H9 (cell line): ENCODE data around the gene HIGD1B. TPM values are rescaled to one million over a fixed set of nuclear protein-coding genes. Genes with fewer than 3 reads are reported as not detected.

Source experiments
- DNase-seq: peaks from one replicate; pipeline ENCODE4 v3.0.0-alpha.2; 2017
- H2AFZ ChIP-seq: one replicate; pipeline ENCODE4 v1.6.1; 2013; ENCODE audit warnings: mild to moderate bottlenecking, low read length, control low read depth, moderate library complexity
- H2AK5ac ChIP-seq: 2 replicates; pipeline ENCODE4 v1.6.1; 2013; ENCODE audit warnings: low read length, control low read depth, mixed read lengths; ENCODE audit not compliant: insufficient read length
- H2BK120ac ChIP-seq: one replicate; pipeline ENCODE4 v1.6.1; 2013; ENCODE audit warnings: low read depth, mild to moderate bottlenecking, low read length, control low read depth, inconsistent platforms; ENCODE audit not compliant: poor library complexity, severe bottlenecking
- H2BK12ac ChIP-seq: 2 replicates; pipeline ENCODE4 v1.6.1; 2013; ENCODE audit warnings: low read length, control low read depth, mixed read lengths, low read depth; ENCODE audit not compliant: insufficient read length
- H2BK15ac ChIP-seq: 2 replicates; pipeline ENCODE4 v1.6.1; 2013; ENCODE audit warnings: low read depth, low read length, control low read depth
- H2BK20ac ChIP-seq: one replicate; pipeline ENCODE4 v1.6.1; 2013; ENCODE audit warnings: low read depth, mild to moderate bottlenecking, low read length, control low read depth, inconsistent platforms; ENCODE audit not compliant: poor library complexity, severe bottlenecking
- H2BK5ac ChIP-seq: 2 replicates; pipeline ENCODE4 v1.6.1; 2013; ENCODE audit warnings: low read length, control low read depth, mixed read lengths; ENCODE audit not compliant: insufficient read length
- H3K14ac ChIP-seq: 2 replicates; pipeline ENCODE4 v1.6.1; 2013; ENCODE audit warnings: low read length, control low read depth; ENCODE audit not compliant: insufficient read depth
- H3K18ac ChIP-seq: 2 replicates; pipeline ENCODE4 v1.6.1; 2013; ENCODE audit warnings: low read depth, mild to moderate bottlenecking, mixed read lengths, low read length, control low read depth; ENCODE audit not compliant: insufficient read length
- H3K23ac ChIP-seq: 2 replicates; pipeline ENCODE4 v1.6.1; 2013; ENCODE audit warnings: low read length, control low read depth, mixed read lengths, low read depth; ENCODE audit not compliant: insufficient read length
- H3K23me2 ChIP-seq: 2 replicates; pipeline ENCODE4 v1.6.1; 2013; ENCODE audit warnings: low read depth, mild to moderate bottlenecking, mixed read lengths, low read length, control low read depth; ENCODE audit not compliant: insufficient read length, poor library complexity, severe bottlenecking
- H3K27ac ChIP-seq: 2 replicates; pipeline ENCODE4 v1.5.1; 2013; ENCODE audit warnings: low read length, control low read depth, mixed read lengths, low read depth; ENCODE audit not compliant: insufficient read length
- H3K27me3 ChIP-seq: 2 replicates; pipeline ENCODE4 v1.6.1; 2013; ENCODE audit warnings: low read length, control low read depth, inconsistent platforms; ENCODE audit not compliant: insufficient read depth
- H3K4ac ChIP-seq: 2 replicates; pipeline ENCODE4 v1.6.1; 2013; ENCODE audit warnings: low read depth, mild to moderate bottlenecking, control low read depth, inconsistent platforms, low read length, moderate library complexity
- H3K4me1 ChIP-seq: 2 replicates; pipeline ENCODE4 v1.6.1; 2013; ENCODE audit warnings: low read length, control low read depth, inconsistent platforms; ENCODE audit not compliant: insufficient read depth
- H3K4me2 ChIP-seq: 2 replicates; pipeline ENCODE4 v1.6.1; 2013; ENCODE audit warnings: low read length, control low read depth, mixed read lengths; ENCODE audit not compliant: insufficient read length, insufficient read depth
- H3K56ac ChIP-seq: 2 replicates; pipeline ENCODE4 v1.6.1; 2013; ENCODE audit warnings: low read depth, mild to moderate bottlenecking, mixed read lengths, low read length, control low read depth; ENCODE audit not compliant: insufficient read length
- H3K79me1 ChIP-seq: 2 replicates; pipeline ENCODE4 v1.6.1; 2013; ENCODE audit warnings: low read depth, mild to moderate bottlenecking, moderate library complexity, low read length, control low read depth, inconsistent platforms; ENCODE audit not compliant: insufficient read depth, poor library complexity, severe bottlenecking
- H3K79me2 ChIP-seq: 2 replicates; pipeline ENCODE4 v1.6.1; 2013; ENCODE audit warnings: low read length, control low read depth, inconsistent platforms; ENCODE audit not compliant: insufficient read depth
- H3K9ac ChIP-seq: 2 replicates; pipeline ENCODE4 v1.6.1; 2013; ENCODE audit warnings: low read length, control low read depth, mixed read lengths; ENCODE audit not compliant: insufficient read length; ENCODE audit errors: extremely low read depth
- H3K9me3 ChIP-seq: one replicate; pipeline ENCODE4 v1.6.1; 2013; ENCODE audit warnings: low read depth, low read length, inconsistent platforms; ENCODE audit not compliant: control insufficient read depth
- H3T11ph ChIP-seq: one replicate; pipeline ENCODE4 v1.6.1; 2013; ENCODE audit warnings: mild to moderate bottlenecking, low read length, control low read depth, inconsistent platforms
- H4K20me1 ChIP-seq: one replicate; pipeline ENCODE4 v1.6.1; 2013; ENCODE audit not compliant: control insufficient read depth, insufficient read length, insufficient read depth
- H4K5ac ChIP-seq: 2 replicates; pipeline ENCODE4 v1.6.1; 2013; ENCODE audit warnings: low read depth, mild to moderate bottlenecking, mixed read lengths, low read length, control low read depth; ENCODE audit not compliant: insufficient read length
- H4K8ac ChIP-seq: replicated peaks from 2 replicates; pipeline ENCODE4 v1.6.1; 2013; ENCODE audit warnings: low read length, control low read depth, mixed read lengths, low read depth; ENCODE audit not compliant: insufficient read length
- H4K91ac ChIP-seq: 2 replicates; pipeline ENCODE4 v1.6.1; 2013; ENCODE audit warnings: low read depth, mild to moderate bottlenecking, moderate library complexity, mixed read lengths, low read length, control low read depth; ENCODE audit not compliant: insufficient read length
- H3K27ac Mint-ChIP-seq, 3 experiments: 2 replicates in 2 of 3; 3 replicates in 1 of 3; pipeline ENCODE4 v1.8.0; 2020 to 2021; ENCODE audit warnings: mixed read lengths in 3 of 3, mild to moderate bottlenecking in 1 of 3, moderate library complexity in 1 of 3
- H3K27me3 Mint-ChIP-seq: 2 replicates; pipeline ENCODE4 v1.8.0; 2021; ENCODE audit warnings: low read depth, mild to moderate bottlenecking, moderate library complexity, mixed read lengths
- H3K36me3 Mint-ChIP-seq, 3 experiments: 2 replicates in 2 of 3; 3 replicates in 1 of 3; pipeline ENCODE4 v1.8.0; 2020 to 2021; ENCODE audit warnings: low read depth in 3 of 3, mixed read lengths in 3 of 3; ENCODE audit not compliant: insufficient read depth in 1 of 3
- H3K4me1 Mint-ChIP-seq, 2 experiments: 2 replicates each; pipeline ENCODE4 v1.8.0; 2020; ENCODE audit warnings: mixed read lengths in 2 of 2
- H3K4me3 Mint-ChIP-seq, 2 experiments: 2 replicates in 1 of 2; 3 replicates in 1 of 2; pipeline ENCODE4 v1.8.0; 2020 to 2021; ENCODE audit warnings: mild to moderate bottlenecking in 2 of 2, mixed read lengths in 2 of 2, moderate library complexity in 1 of 2
- H3K9me3 Mint-ChIP-seq, 2 experiments: 2 replicates in 1 of 2; 3 replicates in 1 of 2; pipeline ENCODE4 v1.8.0; 2020; ENCODE audit warnings: mild to moderate bottlenecking in 2 of 2, mixed read lengths in 2 of 2, moderate library complexity in 1 of 2
- WGBS: extraction: QIAGEN DNeasy Blood & Tissue Kit; methylation state at CpG from one replicate; pipeline ENCODE4 v1.1.7; 2013; ENCODE audit warnings: missing lambda C conversion rate, low lambda C conversion rate, mixed read lengths; ENCODE audit not compliant: insufficient read length; ENCODE audit errors: extremely low coverage; 5-methylcytosine and 5-hydroxymethylcytosine counted together
- total RNA-seq: library from RNA; stranded (reverse); gene quantifications from 2 replicates; pipeline ENCODE4 v1.2.1, GENCODE V29; 2021
- TF ChIP-seq, protein P1 (sequence below): fragments of 200-600 bp; sonication (generic); conservative IDR thresholded peaks from 3 replicates; pipeline ENCODE4 v1.8.0; 2021; ENCODE audit warnings: antibody characterized with exemption, mild to moderate bottlenecking

The HIGD1B gene
- total RNA-seq, 1 experiment from 2014 or later: not detected

DNA sequence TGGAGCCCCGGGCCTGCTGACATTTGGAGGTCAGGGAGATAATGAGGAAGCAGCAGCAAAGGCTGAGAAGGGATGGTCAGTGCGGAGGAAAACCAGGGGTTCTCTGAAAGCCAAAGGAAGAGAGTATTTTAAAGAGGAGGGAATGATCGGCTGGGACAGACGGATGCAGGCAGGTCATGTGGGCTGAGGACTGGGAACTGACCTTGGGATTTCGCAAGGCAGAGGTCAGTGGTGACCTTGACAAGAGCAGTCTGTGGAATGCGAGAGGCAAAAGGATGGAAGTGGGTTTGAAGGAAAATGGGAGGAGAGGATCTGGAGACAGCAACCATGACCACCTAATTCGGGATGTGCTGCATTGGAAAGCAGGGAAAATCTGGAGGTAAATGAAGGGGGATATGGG lies 41.3 kb downstream of the HIGD1B start:
- WGBS: no CpG with 5 or more reads among the region's 7 CpGs
- H4K8ac ChIP-seq: no peak overlapping the region
- H2AK5ac ChIP-seq: no peak overlapping the region
- Mint-ChIP-seq H3K36me3 (peaks cover 27 to 51% (median 30%) of the 10 kb centered on the region in 3 experiments; a peak in 6 of 7 replicates), H3K4me3 (no peak overlapping the region), H3K27me3 (no peaks in the 10 kb centered on the region), H3K4me1 (no peaks in the 10 kb centered on the region), H3K9me3 (no peaks in the 10 kb centered on the region), H3K27ac (no peak overlapping the region)
- no peak overlapping the region for H2BK12ac ChIP-seq
- no peak overlapping the region for H2BK5ac ChIP-seq
- H3K18ac ChIP-seq: no peak overlapping the region
- H4K20me1 ChIP-seq: no peaks in the 10 kb centered on the region
- no peak overlapping the region for H3K4me2 ChIP-seq
- no peaks in the 10 kb centered on the region for H3K27me3 ChIP-seq
- H3K27ac ChIP-seq: no peak overlapping the region
- H3K23me2 ChIP-seq: no peaks in the 10 kb centered on the region
- no peak overlapping the region for H3T11ph ChIP-seq
- no peaks in the 10 kb centered on the region for H3K4me1 ChIP-seq
- DNase-seq: no peak
- H3K79me1 ChIP-seq: peaks cover 4% of the 10 kb centered on the region
- no peak overlapping the region for H3K56ac ChIP-seq
- H2BK20ac ChIP-seq: no peak overlapping the region
- TF ChIP-seq, protein P1, sequence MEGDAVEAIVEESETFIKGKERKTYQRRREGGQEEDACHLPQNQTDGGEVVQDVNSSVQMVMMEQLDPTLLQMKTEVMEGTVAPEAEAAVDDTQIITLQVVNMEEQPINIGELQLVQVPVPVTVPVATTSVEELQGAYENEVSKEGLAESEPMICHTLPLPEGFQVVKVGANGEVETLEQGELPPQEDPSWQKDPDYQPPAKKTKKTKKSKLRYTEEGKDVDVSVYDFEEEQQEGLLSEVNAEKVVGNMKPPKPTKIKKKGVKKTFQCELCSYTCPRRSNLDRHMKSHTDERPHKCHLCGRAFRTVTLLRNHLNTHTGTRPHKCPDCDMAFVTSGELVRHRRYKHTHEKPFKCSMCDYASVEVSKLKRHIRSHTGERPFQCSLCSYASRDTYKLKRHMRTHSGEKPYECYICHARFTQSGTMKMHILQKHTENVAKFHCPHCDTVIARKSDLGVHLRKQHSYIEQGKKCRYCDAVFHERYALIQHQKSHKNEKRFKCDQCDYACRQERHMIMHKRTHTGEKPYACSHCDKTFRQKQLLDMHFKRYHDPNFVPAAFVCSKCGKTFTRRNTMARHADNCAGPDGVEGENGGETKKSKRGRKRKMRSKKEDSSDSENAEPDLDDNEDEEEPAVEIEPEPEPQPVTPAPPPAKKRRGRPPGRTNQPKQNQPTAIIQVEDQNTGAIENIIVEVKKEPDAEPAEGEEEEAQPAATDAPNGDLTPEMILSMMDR: no peak
- no peak overlapping the region for H4K5ac ChIP-seq
- H2BK15ac ChIP-seq: no peak overlapping the region
- no peak overlapping the region for H2BK120ac ChIP-seq
- no peaks in the 10 kb centered on the region for H3K9me3 ChIP-seq
- peaks cover 2% of the 10 kb centered on the region; the same call in 1 of the 2 replicates for H3K79me2 ChIP-seq
- H2AFZ ChIP-seq: no peak overlapping the region
- H3K4ac ChIP-seq: no peak overlapping the region
- H4K91ac ChIP-seq: no peak overlapping the region
- no peak overlapping the region for H3K9ac ChIP-seq
- no peak overlapping the region for H3K23ac ChIP-seq
- no peak overlapping the region; the same call in 1 of the 2 replicates for H3K14ac ChIP-seq
